Measurements from ENCODE around the gene STK32B. TPM values are rescaled to one million over a fixed set of nuclear protein-coding genes. Genes with fewer than 3 reads are reported as not detected.
A peak's percentile ranks its signal among the peaks of the same experiment; 100 is the strongest.

The STK32B gene
- total RNA-seq, 1 donor from 2014 or later, result 3.5 TPM

GRCh38 chr4:5137226-5137625, 85.9 kb downstream of the STK32B start:
- H3K4me3 Mint-ChIP-seq, result no peak overlapping the region
- DNase-seq (ENCODE audit: low read depth, low spot score), result no peak
- H3K27ac Mint-ChIP-seq (ENCODE audit: unreplicated experiment), result no peak overlapping the region
- no peaks in the 10 kb centered on the region for H3K27me3 Mint-ChIP-seq (ENCODE audit: low read depth)
- no peaks in the 10 kb centered on the region for H3K4me1 Mint-ChIP-seq
- H3K36me3 Mint-ChIP-seq (ENCODE audit: low read depth), result no peaks in the 10 kb centered on the region
- no peaks in the 10 kb centered on the region for H3K9me3 Mint-ChIP-seq
- TF ChIP-seq CTCF (conservative IDR thresholded peaks at IDR 0.05), result no peak

GRCh38 chr4:5137927-5138326, 86.6 kb downstream of the STK32B start:
- TF ChIP-seq CTCF (conservative IDR thresholded peaks at IDR 0.05), result no peak
- Mint-ChIP-seq H3K27me3 (ENCODE audit: low read depth) (no peaks in the 10 kb centered on the region), H3K4me1 (no peaks in the 10 kb centered on the region)

GRCh38 chr4:5138389-5138788, 87.1 kb downstream of the STK32B start:
- no peak for DNase-seq (ENCODE audit: low read depth, low spot score)
- TF ChIP-seq CTCF (conservative IDR thresholded peaks at IDR 0.05), result no peak
- H3K27me3 Mint-ChIP-seq (ENCODE audit: low read depth), result no peaks in the 10 kb centered on the region
- no peak overlapping the region for H3K27ac Mint-ChIP-seq (ENCODE audit: unreplicated experiment)
- H3K4me3 Mint-ChIP-seq, result no peak overlapping the region
- no peaks in the 10 kb centered on the region for H3K36me3 Mint-ChIP-seq (ENCODE audit: low read depth)
- H3K9me3 Mint-ChIP-seq, result no peaks in the 10 kb centered on the region
- H3K4me1 Mint-ChIP-seq, result no peaks in the 10 kb centered on the region

More at GRCh38 chr4:5137927-5138326, 86.6 kb downstream of the STK32B start:
- H3K4me3 Mint-ChIP-seq, result no peak overlapping the region
- DNase-seq (ENCODE audit: low read depth, low spot score), result no peak
- H3K9me3 Mint-ChIP-seq, result no peaks in the 10 kb centered on the region
- no peaks in the 10 kb centered on the region for H3K36me3 Mint-ChIP-seq (ENCODE audit: low read depth)
- no peak overlapping the region for H3K27ac Mint-ChIP-seq (ENCODE audit: unreplicated experiment)

DNA sequence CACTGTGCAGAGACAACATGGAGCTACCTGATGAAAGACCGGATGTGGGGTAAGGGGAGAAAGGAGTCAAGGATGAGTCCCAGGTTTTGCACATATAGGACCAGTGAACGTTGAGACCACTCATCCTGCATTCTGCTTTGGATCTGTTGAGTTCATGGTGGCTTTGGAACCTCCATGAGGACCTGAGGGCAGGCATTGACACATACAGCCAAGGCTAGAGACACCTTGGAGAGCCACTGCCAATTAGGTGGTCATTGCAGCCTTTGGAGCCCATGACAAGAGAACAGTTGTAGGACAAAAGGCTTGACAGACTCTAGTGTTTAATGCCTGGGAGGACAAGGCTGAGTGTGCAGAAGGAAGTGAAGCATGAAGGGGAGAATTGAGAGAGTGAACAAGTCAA, 87.9 kb downstream of the STK32B start:
- Mint-ChIP-seq H3K27ac (ENCODE audit: unreplicated experiment) (no peak overlapping the region), H3K27me3 (ENCODE audit: low read depth) (no peaks in the 10 kb centered on the region), H3K9me3 (no peaks in the 10 kb centered on the region), H3K36me3 (ENCODE audit: low read depth) (no peaks in the 10 kb centered on the region), H3K4me1 (no peaks in the 10 kb centered on the region), H3K4me3 (no peak overlapping the region)
- TF ChIP-seq CTCF (conservative IDR thresholded peaks at IDR 0.05), result no peak
- DNase-seq (ENCODE audit: low read depth, low spot score), result no peak

DNA sequence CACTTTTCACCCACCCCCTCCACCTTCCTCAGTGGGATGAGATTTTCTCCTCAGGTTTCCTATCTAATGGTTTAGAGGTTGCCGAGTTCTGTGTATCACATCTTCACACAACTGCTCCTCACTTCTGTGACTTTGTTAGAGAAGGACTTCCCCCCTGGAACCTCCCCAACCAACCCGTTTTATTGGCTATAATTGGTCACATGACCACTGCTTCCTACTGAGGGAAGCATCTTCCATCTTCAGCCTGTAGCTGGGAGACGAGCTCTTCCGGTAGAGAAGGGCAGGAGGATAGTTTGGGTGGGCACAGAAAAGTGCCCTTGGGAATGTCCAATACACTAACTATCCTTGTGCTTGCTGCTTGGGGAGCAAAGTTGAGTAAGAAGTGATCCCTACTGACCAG, 90.5 kb downstream of the STK32B start:
- Mint-ChIP-seq H3K36me3 (ENCODE audit: low read depth) (no peaks in the 10 kb centered on the region), H3K27ac (ENCODE audit: unreplicated experiment) (no peak overlapping the region), H3K4me1 (no peaks in the 10 kb centered on the region), H3K9me3 (peaks cover 4% of the 10 kb centered on the region), H3K27me3 (ENCODE audit: low read depth) (no peaks in the 10 kb centered on the region), H3K4me3 (no peak overlapping the region)
- TF ChIP-seq CTCF (conservative IDR thresholded peaks at IDR 0.05), result no peak
- DNase-seq (ENCODE audit: low read depth, low spot score), result no peak

- Mint-ChIP-seq H3K9me3 (peaks cover 4% of the 10 kb centered on the region), H3K4me3 (no peak overlapping the region), H3K36me3 (ENCODE audit: low read depth) (no peaks in the 10 kb centered on the region), H3K4me1 (no peaks in the 10 kb centered on the region), H3K27me3 (ENCODE audit: low read depth) (no peaks in the 10 kb centered on the region), H3K27ac (ENCODE audit: unreplicated experiment) (no peak overlapping the region)
- peak; percentile 55 for TF ChIP-seq CTCF (conservative IDR thresholded peaks at IDR 0.05)
- DNase-seq (ENCODE audit: low read depth, low spot score), result no peak
Observed at GRCh38 chr4:5142726-5143125, 91.4 kb downstream of the STK32B start.

Data from neural crest cell (in vitro differentiated cells).